Transverse colon (tissue), 4 donors: ENCODE measurements around the gene RHOU. TPM values are rescaled to one million over a fixed set of nuclear protein-coding genes. Genes with fewer than 3 reads are reported as not detected.

Source experiments
- DNase-seq: peaks from one replicate; pipeline ENCODE4 v3.0.0-alpha.2; 2019
- H3K27ac ChIP-seq, 4 donors: fragments of 200-600 bp; sonication (generic); 2 replicates each; pipeline ENCODE4 v1.5.1; 2016 to 2018; ENCODE audit warnings: inconsistent platforms in 4 of 4
- H3K27me3 ChIP-seq: fragments of 200-600 bp; sonication (generic); 2 replicates; pipeline ENCODE4 v1.5.1; 2017; ENCODE audit warnings: inconsistent platforms
- H3K36me3 ChIP-seq, 4 donors: fragments of 200-600 bp; sonication (generic); 2 replicates each; pipeline ENCODE4 v1.5.1; 2017 to 2019; ENCODE audit warnings: inconsistent platforms in 4 of 4
- H3K4me1 ChIP-seq, 4 donors: fragments of 200-600 bp; sonication (generic); 2 replicates each; pipeline ENCODE4 v1.5.1; 2017 to 2020; ENCODE audit warnings: inconsistent platforms in 4 of 4
- H3K4me3 ChIP-seq, 4 donors: fragments of 200-600 bp; sonication (generic); 1 replicate in 1 of 4; 2 replicates in 3 of 4; pipeline versions ENCODE4 v1.5.1 to v1.6.1; 2017 to 2019; ENCODE audit warnings: inconsistent platforms in 4 of 4
- H3K9me3 ChIP-seq, 2 donors: fragments of 200-600 bp; sonication (generic); 2 replicates each; pipeline ENCODE4 v1.5.1; 2017 to 2019; ENCODE audit warnings: inconsistent platforms in 2 of 2
- EP300 ChIP-seq: sonication (generic); formaldehyde crosslinking; IDR thresholded peaks from one replicate; pipeline ENCODE4 v1.6.1; 2017; ENCODE audit warnings: antibody characterized with exemption, low read depth
- POLR2A ChIP-seq: fragments of 450-650 bp; IDR thresholded peaks from one replicate; pipeline ENCODE4 v1.6.1; 2016; ENCODE audit warnings: antibody characterized with exemption, mild to moderate bottlenecking, moderate library complexity
- POLR2AphosphoS5 ChIP-seq, 3 donors: sonication (generic); formaldehyde crosslinking; IDR thresholded peaks; one replicate each; pipeline ENCODE4 v1.6.1; 2016; ENCODE audit warnings: antibody characterized with exemption in 3 of 3
- WGBS, 2 donors: methylation state at CpG; one replicate each; pipeline ENCODE4 v1.1.5; 2018; ENCODE audit warnings: low coverage in 1 of 2; 5-methylcytosine and 5-hydroxymethylcytosine counted together
- in situ Hi-C, 4 donors: fragments of 200-750 bp; cut with MboI; loops; one replicate each; pipeline versions ENCODE4 v1.15.0 to v1.15.1; 2017; ENCODE audit warnings: low sequenced_read_pairs in 3 of 4, low pct_ligation_motif_present in 1 of 4, low pct_unique_long_range_greater_than_20kb in 1 of 4
- intact Hi-C: fragments of 100-400 bp; cut with DNase I; formaldehyde crosslinking; loops from one replicate; pipeline ENCODE4 v1.15.1; 2023; ENCODE audit warnings: low total_unique reads
- total RNA-seq, 4 donors: library from RNA; depleted of rRNA; stranded (reverse); fragments of >200 nt; gene quantifications; one replicate each; pipeline ENCODE4 v1.1.0, GENCODE V29; 2016
- TF ChIP-seq, protein P1 (sequence below), 5 experiments: fragments of 200-600 bp in 3 of 5; fragments of 450-650 bp in 2 of 5; sonication (generic) in 3 of 5; IDR thresholded peaks; 1 replicate in 2 of 5; 2 replicates in 3 of 5; pipeline ENCODE4 v1.5.1; 2016 to 2017; ENCODE audit warnings: antibody characterized with exemption in 5 of 5, inconsistent platforms in 3 of 5, mild to moderate bottlenecking in 2 of 5, moderate library complexity in 1 of 5

RHOU gene
- total RNA-seq, 4 donors from 2014 or later, result 32.0 to 62.5 (median 38.4) TPM

DNA sequence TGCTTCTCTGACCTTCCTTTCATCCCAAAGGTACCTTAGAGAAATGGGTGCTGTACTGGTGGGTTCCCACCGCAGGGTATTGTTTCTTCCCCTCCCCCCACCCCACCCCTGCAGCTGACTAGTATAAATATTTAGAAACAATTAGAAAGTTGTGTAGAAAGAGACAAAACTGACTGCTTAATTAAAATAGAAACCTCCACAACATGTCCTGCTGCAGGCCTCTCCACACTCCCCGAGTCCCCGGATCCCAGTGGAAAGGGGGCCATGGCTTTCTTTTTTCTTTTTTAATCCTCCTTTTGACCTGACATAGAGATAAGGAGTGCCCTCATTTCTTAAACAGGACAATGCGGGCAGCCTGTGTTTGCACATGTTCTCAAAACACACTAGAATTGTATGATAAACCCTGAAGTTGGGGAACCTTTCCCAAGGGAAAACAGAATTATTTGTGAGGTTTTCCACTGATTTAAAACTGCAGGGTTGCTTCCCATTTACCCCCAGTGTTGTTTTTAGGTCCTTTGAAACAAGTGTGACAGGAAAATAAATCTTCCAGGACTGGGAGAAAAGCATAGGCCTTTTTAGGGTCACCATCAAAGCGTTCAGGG, 1.7 kb downstream of the RHOU start:
- in situ Hi-C loops (loop anchor here in 1 of 4 donors (10.0 kb wide), 1 partner anchor 488 kb away; no protein-coding TSS in a partner anchor), intact Hi-C loops (no loop called here)
- no peaks in the 10 kb centered on the region for H3K36me3 ChIP-seq
- 30 to 37% methylated on average over 5 of the region's 5 CpGs for WGBS, 2 donors
- peaks cover 5 to 45% (median 21%) of the 10 kb centered on the region in 4 donors for H3K4me1 ChIP-seq
- DNase-seq, result no peak
- peak overlapping the region; percentile 92 to 98 (median 95) for H3K4me3 ChIP-seq
- TF ChIP-seq POLR2A (no peak), POLR2AphosphoS5 (IDR thresholded peaks at IDR 0.05) (no peak), EP300 (no peak)
- TF ChIP-seq, protein P1, sequence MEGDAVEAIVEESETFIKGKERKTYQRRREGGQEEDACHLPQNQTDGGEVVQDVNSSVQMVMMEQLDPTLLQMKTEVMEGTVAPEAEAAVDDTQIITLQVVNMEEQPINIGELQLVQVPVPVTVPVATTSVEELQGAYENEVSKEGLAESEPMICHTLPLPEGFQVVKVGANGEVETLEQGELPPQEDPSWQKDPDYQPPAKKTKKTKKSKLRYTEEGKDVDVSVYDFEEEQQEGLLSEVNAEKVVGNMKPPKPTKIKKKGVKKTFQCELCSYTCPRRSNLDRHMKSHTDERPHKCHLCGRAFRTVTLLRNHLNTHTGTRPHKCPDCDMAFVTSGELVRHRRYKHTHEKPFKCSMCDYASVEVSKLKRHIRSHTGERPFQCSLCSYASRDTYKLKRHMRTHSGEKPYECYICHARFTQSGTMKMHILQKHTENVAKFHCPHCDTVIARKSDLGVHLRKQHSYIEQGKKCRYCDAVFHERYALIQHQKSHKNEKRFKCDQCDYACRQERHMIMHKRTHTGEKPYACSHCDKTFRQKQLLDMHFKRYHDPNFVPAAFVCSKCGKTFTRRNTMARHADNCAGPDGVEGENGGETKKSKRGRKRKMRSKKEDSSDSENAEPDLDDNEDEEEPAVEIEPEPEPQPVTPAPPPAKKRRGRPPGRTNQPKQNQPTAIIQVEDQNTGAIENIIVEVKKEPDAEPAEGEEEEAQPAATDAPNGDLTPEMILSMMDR (IDR thresholded peaks at IDR 0.05), result no peak
- peak overlapping the region; percentile 92 to 97 (median 96) for H3K27ac ChIP-seq
- H3K27me3 ChIP-seq, result no peaks in the 10 kb centered on the region
- H3K9me3 ChIP-seq, result no peaks in the 10 kb centered on the region

DNA sequence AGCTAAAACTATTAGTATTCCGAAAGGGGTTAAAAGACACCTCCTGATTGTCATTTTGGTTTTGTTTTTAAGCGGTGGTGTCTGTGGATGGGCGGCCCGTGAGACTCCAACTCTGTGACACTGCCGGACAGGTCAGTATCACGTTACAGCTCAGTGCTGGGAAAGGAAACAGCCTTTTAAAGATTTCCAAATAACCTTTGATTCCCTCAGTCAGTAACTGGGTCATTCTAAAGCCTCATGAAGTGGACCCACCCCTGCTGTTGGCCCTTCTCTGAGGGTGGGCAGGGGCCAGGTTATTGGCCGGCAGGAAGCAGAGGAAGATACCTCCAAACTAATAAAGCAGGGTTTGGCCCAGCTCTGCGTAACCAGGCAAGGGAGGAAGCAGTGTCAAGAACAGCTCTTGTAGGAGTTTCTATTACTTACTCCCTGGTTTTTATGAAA, 2.3 kb downstream of the RHOU start:
- peak overlapping the region in 3 of 4 donors; percentile 92 to 98 (median 95) for H3K4me3 ChIP-seq
- in situ Hi-C loops, result loop anchor here in 1 of 4 donors (10.0 kb wide), 1 partner anchor 487 kb away; no protein-coding TSS in a partner anchor
- no peaks in the 10 kb centered on the region for H3K27me3 ChIP-seq
- peak; percentile 39 for DNase-seq
- no peaks in the 10 kb centered on the region for H3K36me3 ChIP-seq
- intact Hi-C loops, result no loop called here
- 46 to 59% methylated on average over 7 to 8 of the region's 8 CpGs for WGBS, 2 donors
- TF ChIP-seq POLR2A, result no peak
- TF ChIP-seq POLR2AphosphoS5 (IDR thresholded peaks at IDR 0.05), result peak in 2 of 3 donors; percentile 31 to 38
- peak overlapping the region; percentile 92 to 97 (median 96) for H3K27ac ChIP-seq
- H3K9me3 ChIP-seq, result no peaks in the 10 kb centered on the region
- H3K4me1 ChIP-seq, result peaks cover 5 to 45% (median 21%) of the 10 kb centered on the region in 4 donors

DNA sequence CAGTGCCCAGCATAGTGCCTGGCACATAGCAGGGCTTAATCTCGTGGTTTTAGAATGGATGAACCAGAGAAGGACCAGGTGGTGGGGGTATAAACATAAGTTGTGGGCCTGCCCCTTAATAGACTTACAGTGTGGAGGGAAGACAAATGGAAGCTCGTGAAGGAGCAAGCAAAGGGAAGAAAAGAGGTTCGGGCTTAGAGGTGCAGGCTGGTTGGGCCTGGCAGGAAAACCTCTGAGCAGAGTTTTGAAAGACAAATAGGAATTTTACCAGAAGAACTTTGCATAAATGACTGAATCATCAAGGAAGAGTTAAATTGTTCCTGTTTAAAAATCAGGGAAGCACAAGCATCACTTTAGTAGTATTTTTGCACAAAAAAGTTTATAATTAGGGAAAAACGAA, 4.5 kb downstream of the RHOU start:
- Histone ChIP-seq H3K4me3 (no peak overlapping the region), H3K36me3 (peaks cover 0 to 15% (median 4%) of the 10 kb centered on the region in 4 donors)

DNA sequence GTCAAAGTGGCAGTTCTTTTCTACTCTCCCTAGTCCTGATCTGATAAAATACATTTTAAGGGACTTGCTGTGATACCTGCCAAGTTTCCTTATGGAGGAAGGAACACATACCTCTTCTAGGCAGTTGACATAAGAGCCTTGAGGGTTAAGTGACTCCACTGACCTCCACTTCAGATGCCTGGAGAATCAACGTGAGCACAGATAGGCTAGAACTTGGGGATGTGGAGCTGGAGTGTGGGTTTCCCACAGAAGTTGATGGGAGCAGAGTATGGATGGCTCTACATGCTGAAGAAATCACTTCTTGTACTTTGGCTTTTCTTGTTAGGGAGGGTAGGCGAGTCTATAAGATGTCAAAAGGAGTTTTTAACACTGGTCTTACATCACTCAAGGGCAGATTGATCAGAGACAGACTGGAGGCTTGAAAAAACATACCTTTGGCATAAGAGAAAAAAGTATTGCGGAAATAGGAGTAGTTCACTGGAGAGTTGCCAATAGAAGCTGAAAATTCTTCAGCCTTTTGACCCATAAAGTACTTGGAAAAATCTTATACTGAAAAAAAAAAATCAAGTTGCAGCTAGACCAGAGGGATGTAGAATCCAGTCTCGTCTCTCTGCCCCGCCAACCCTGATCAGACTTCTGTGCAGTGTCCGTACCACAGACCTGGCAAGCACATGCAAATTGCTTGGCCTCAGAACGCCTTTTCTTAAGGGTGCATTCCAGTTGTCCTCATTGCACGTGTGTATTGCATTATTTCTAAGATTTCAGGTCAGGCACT, 5.5 kb downstream of the RHOU start:
- TF ChIP-seq, protein P1 (IDR thresholded peaks at IDR 0.05), result no peak
- TF ChIP-seq POLR2AphosphoS5 (IDR thresholded peaks at IDR 0.05) (no peak), POLR2A (no peak), EP300 (no peak)
- DNase-seq, result no peak
- WGBS, 2 donors, result 71 to 97% methylated on average over 5 to 8 of the region's 8 CpGs
- Histone ChIP-seq H3K27ac (peak overlapping the region in 2 of 4 donors; percentile 6 to 17), H3K27me3 (no peaks in the 10 kb centered on the region), H3K4me3 (no peak overlapping the region), H3K4me1 (peaks cover 5 to 40% (median 16%) of the 10 kb centered on the region in 4 donors), H3K36me3 (peaks cover 0 to 15% (median 4%) of the 10 kb centered on the region in 4 donors), H3K9me3 (no peaks in the 10 kb centered on the region)
- intact Hi-C loops (no loop called here), in situ Hi-C loops (no loop called here)

More for the DNA sequence above, 4.5 kb downstream of the RHOU start:
- no peak for DNase-seq
- intact Hi-C loops (no loop called here), in situ Hi-C loops (loop anchor here in 1 of 4 donors (10.0 kb wide), 1 partner anchor 485 kb away; no protein-coding TSS in a partner anchor)
- 78 to 91% methylated on average over 4 of the region's 4 CpGs for WGBS, 2 donors
- no peak for TF ChIP-seq POLR2A
- TF ChIP-seq, protein P1 (IDR thresholded peaks at IDR 0.05), result no peak
- TF ChIP-seq POLR2AphosphoS5 (IDR thresholded peaks at IDR 0.05), result no peak
- no peak for TF ChIP-seq EP300
- Histone ChIP-seq H3K4me1 (peaks cover 5 to 42% (median 17%) of the 10 kb centered on the region in 4 donors), H3K27ac (peak overlapping the region in 1 of 4 donors; percentile 12), H3K9me3 (no peaks in the 10 kb centered on the region), H3K27me3 (no peaks in the 10 kb centered on the region)
